ENCODE measurements around the gene SYNDIG1. TPM values are rescaled to one million over a fixed set of nuclear protein-coding genes. Genes with fewer than 3 reads are reported as not detected.
A peak's percentile ranks its signal among the peaks of the same experiment; 100 is the strongest.

The SYNDIG1 gene
- total RNA-seq, 1 experiment from 2014 or later: 17.9 TPM

DNA sequence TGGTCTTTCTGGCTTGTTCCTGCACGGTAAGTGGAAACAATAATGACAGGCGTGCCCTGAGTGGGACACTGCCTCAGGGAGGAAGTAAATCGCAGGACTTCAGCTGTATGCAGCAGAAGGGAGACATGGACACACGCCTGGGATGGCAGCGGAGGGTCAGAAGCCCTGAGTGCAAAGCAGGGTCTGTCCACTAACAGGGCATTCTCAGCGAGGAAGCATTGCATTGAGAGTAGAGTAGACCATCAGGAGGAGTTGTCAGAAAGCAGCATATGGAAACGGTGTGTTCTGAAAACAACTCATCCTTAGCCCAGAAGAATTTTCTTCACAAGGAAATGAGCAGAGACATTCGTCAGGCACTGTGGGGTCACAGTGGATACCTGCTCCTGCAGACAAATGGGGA, 134.0 kb downstream of the SYNDIG1 start:
- Histone ChIP-seq H3K4me1 (ENCODE audit: insufficient read depth, low read length, poor library complexity, severe bottlenecking) (peaks cover 24% of the 10 kb centered on the region), H3K36me3 (ENCODE audit: insufficient read depth, low read length, poor library complexity, severe bottlenecking) (peaks cover 17% of the 10 kb centered on the region), H3K4me3 (ENCODE audit: low read depth, low read length, poor library complexity, severe bottlenecking) (no peak overlapping the region), H3K9me3 (ENCODE audit: low read depth, low read length, poor library complexity, severe bottlenecking) (peaks cover 30% of the 10 kb centered on the region), H3K27ac (ENCODE audit: low read depth, low read length, poor library complexity, severe bottlenecking) (no peak overlapping the region), H3K27me3 (replicated peaks; ENCODE audit: insufficient read depth, low read depth, low read length, poor library complexity) (no peaks in the 10 kb centered on the region)
- ChIA-PET POLR2A (ENCODE audit: low non-redundant PET) (no interaction called here), CTCF (no interaction called here)
- DNase-seq (ENCODE audit: low spot score): no peak
- intact Hi-C loops (cut with micrococcal nuclease; ENCODE audit: unreplicated experiment): no loop called here
- TF ChIP-seq, protein P1, sequence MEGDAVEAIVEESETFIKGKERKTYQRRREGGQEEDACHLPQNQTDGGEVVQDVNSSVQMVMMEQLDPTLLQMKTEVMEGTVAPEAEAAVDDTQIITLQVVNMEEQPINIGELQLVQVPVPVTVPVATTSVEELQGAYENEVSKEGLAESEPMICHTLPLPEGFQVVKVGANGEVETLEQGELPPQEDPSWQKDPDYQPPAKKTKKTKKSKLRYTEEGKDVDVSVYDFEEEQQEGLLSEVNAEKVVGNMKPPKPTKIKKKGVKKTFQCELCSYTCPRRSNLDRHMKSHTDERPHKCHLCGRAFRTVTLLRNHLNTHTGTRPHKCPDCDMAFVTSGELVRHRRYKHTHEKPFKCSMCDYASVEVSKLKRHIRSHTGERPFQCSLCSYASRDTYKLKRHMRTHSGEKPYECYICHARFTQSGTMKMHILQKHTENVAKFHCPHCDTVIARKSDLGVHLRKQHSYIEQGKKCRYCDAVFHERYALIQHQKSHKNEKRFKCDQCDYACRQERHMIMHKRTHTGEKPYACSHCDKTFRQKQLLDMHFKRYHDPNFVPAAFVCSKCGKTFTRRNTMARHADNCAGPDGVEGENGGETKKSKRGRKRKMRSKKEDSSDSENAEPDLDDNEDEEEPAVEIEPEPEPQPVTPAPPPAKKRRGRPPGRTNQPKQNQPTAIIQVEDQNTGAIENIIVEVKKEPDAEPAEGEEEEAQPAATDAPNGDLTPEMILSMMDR (conservative IDR thresholded peaks at IDR 0.05; ENCODE audit: low read depth, low read length): no peak
- no peak for TF ChIP-seq EZH2 (IDR thresholded peaks at IDR 0.05; ENCODE audit: borderline replicate concordance, low read depth, low read length, poor library complexity, severe bottlenecking)
- BruUV-seq (replicated peaks): no TSS peak

DNA sequence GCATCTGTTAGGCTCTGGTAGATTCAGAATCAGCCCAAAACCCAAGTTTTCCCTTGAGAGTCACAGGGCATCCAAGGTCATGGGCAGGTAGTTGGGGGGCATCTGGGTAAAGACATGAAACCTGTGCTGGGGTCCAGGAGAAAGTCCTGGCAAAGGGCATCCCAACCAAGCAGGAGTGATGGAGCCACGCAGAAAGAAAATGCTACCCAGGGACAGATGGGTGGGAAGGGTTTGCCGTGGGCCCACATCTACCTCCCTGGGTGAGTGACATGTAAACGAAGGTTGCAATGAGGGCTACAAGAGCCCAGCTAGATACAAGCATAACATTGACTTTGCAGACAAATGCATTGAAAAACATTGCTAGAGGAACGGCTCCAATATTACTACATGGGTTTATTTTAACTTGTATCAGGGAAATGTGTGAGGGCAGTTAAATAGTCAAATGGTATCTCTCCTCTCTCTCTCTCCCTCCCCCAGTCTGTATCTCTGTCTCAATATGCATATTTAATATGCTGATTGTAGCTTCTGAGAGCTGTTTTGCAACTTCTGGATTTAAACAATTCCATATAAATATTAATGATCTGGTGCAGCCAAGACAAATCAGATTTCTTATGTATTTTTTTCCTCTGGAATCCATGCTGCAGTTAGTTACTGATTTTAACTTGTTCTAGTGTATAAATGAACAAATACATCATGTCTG, 135.7 kb downstream of the SYNDIG1 start:
- ChIA-PET POLR2A (ENCODE audit: low non-redundant PET) (no interaction called here), CTCF (no interaction called here)
- Histone ChIP-seq H3K36me3 (ENCODE audit: insufficient read depth, low read length, poor library complexity, severe bottlenecking) (peaks cover 14% of the 10 kb centered on the region), H3K4me1 (ENCODE audit: insufficient read depth, low read length, poor library complexity, severe bottlenecking) (peaks cover 36% of the 10 kb centered on the region), H3K27ac (ENCODE audit: low read depth, low read length, poor library complexity, severe bottlenecking) (peak overlapping the region; percentile 21), H3K9me3 (ENCODE audit: low read depth, low read length, poor library complexity, severe bottlenecking) (peaks cover 21% of the 10 kb centered on the region), H3K27me3 (replicated peaks; ENCODE audit: insufficient read depth, low read depth, low read length, poor library complexity) (no peaks in the 10 kb centered on the region), H3K4me3 (ENCODE audit: low read depth, low read length, poor library complexity, severe bottlenecking) (no peak overlapping the region)
- intact Hi-C loops (cut with micrococcal nuclease; ENCODE audit: unreplicated experiment): no loop called here
- no TSS peak for BruUV-seq (replicated peaks)
- peak; percentile 43 for DNase-seq (ENCODE audit: low spot score)
- TF ChIP-seq, protein P1 (conservative IDR thresholded peaks at IDR 0.05; ENCODE audit: low read depth, low read length): no peak
- no peak for TF ChIP-seq EZH2 (IDR thresholded peaks at IDR 0.05; ENCODE audit: borderline replicate concordance, low read depth, low read length, poor library complexity, severe bottlenecking)

DNA sequence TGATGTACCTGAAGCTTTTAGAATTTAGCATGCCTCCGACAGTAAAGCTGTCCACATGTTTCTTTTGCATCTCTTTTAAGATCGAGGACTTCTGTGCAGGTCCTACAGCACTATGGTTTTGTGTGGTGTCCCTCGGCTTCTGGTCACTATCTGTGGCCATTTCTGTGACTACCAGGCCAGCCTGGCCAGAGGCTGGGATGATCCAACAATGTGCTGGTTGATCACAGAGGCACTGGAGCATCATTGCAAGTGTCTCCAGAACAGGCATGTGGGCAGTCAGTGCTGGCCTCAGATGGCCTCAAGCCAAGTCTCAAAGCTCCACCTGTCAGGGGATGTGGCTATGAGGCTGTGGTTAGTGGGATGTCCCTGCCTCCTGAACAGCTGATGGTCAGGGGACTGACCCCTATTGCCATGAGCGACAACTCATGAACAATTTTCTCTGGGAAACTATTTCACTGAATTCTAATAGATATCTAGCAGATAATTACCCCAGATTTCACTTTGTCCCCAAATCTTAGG, 136.6 kb downstream of the SYNDIG1 start:
- no TSS peak for BruUV-seq (replicated peaks)
- CTCF ChIA-PET: no interaction called here
- DNase-seq (ENCODE audit: low spot score): no peak

More for the DNA sequence above, 136.6 kb downstream of the SYNDIG1 start:
- Histone ChIP-seq H3K36me3 (ENCODE audit: insufficient read depth, low read length, poor library complexity, severe bottlenecking) (peaks cover 10% of the 10 kb centered on the region), H3K4me3 (ENCODE audit: low read depth, low read length, poor library complexity, severe bottlenecking) (no peak overlapping the region), H3K27ac (ENCODE audit: low read depth, low read length, poor library complexity, severe bottlenecking) (peak overlapping the region; percentile 21), H3K27me3 (replicated peaks; ENCODE audit: insufficient read depth, low read depth, low read length, poor library complexity) (no peaks in the 10 kb centered on the region), H3K9me3 (ENCODE audit: low read depth, low read length, poor library complexity, severe bottlenecking) (peaks cover 13% of the 10 kb centered on the region), H3K4me1 (ENCODE audit: insufficient read depth, low read length, poor library complexity, severe bottlenecking) (peaks cover 45% of the 10 kb centered on the region)
- POLR2A ChIA-PET (ENCODE audit: low non-redundant PET): no interaction called here
- intact Hi-C loops (cut with micrococcal nuclease; ENCODE audit: unreplicated experiment): no loop called here
- TF ChIP-seq, protein P1 (conservative IDR thresholded peaks at IDR 0.05; ENCODE audit: low read depth, low read length): no peak
- TF ChIP-seq EZH2 (IDR thresholded peaks at IDR 0.05; ENCODE audit: borderline replicate concordance, low read depth, low read length, poor library complexity, severe bottlenecking): no peak

Data from A673 (cell line).